ENCODE data around the gene EEF2.

Gene EEF2

DNA sequence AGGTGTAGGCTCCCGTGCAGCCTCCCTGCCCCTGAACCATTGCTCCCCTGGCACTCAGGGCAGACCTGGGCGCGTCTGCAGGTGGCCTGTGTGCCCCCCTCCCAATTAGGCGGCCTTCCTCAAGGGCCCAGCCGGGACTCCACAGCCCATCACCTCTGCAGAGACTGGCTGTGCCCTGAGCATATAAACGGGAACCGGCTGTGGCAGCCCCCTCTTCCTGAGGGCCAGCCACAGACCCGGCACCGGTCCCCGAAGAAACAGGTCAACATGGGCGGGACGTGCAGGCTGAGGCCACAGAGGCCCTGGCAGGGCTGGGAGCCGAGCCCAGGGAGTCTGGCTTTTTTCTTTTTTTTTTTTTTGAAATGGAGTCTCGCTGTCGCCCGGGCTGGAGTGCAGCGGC is 34.3 kb upstream of the EEF2 start:
- H3K4me3 ChIP-seq (ENCODE audit: low read depth, low read length), result no peak overlapping the region
- TF ChIP-seq, protein P1, sequence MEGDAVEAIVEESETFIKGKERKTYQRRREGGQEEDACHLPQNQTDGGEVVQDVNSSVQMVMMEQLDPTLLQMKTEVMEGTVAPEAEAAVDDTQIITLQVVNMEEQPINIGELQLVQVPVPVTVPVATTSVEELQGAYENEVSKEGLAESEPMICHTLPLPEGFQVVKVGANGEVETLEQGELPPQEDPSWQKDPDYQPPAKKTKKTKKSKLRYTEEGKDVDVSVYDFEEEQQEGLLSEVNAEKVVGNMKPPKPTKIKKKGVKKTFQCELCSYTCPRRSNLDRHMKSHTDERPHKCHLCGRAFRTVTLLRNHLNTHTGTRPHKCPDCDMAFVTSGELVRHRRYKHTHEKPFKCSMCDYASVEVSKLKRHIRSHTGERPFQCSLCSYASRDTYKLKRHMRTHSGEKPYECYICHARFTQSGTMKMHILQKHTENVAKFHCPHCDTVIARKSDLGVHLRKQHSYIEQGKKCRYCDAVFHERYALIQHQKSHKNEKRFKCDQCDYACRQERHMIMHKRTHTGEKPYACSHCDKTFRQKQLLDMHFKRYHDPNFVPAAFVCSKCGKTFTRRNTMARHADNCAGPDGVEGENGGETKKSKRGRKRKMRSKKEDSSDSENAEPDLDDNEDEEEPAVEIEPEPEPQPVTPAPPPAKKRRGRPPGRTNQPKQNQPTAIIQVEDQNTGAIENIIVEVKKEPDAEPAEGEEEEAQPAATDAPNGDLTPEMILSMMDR (IDR thresholded peaks at IDR 0.05; ENCODE audit: control insufficient read depth, extremely low read depth, insufficient read depth), result no peak
- DNase-seq (ENCODE audit: low read depth), result no peak

DNA sequence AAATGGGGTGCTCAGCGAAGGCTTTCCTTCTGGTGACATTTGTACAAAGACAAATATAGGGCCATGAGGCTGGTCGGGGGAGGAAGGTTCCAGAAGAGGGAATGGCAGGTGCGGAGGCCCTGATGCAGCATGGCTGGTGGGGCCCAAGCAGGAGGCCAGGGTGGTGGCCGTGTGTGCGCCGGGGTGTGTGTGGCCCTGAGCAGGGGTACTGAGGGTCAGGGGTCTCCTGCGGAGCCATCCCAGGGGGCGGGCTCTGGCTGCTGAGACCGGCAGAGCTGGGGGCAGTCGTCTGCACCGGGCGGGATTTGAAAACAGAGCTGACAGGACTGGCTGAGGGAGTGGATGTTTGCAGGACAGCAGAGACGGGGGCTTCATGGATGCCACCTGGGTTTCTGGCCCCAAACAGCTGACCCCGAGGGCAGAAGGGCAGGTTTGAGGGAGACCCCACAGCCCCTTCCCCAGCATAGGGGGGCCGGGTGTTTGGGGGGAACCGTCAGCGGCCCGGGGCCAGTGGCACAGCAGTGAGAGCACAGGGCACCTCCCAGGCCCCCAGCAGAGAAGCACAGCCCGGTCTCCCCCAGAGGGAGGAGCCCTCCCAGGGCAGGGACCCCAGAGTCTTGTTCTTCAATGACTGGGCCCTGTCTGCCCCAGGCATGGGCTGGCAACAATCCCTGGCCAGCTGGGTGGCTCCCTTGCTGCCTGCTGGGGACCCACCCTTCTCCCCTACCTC is 33.7 kb upstream of the EEF2 start:
- no peak overlapping the region for H3K4me3 ChIP-seq (ENCODE audit: low read depth, low read length)
- TF ChIP-seq, protein P1 (IDR thresholded peaks at IDR 0.05; ENCODE audit: control insufficient read depth, extremely low read depth, insufficient read depth), result no peak
- DNase-seq (ENCODE audit: low read depth), result no peak

DNA sequence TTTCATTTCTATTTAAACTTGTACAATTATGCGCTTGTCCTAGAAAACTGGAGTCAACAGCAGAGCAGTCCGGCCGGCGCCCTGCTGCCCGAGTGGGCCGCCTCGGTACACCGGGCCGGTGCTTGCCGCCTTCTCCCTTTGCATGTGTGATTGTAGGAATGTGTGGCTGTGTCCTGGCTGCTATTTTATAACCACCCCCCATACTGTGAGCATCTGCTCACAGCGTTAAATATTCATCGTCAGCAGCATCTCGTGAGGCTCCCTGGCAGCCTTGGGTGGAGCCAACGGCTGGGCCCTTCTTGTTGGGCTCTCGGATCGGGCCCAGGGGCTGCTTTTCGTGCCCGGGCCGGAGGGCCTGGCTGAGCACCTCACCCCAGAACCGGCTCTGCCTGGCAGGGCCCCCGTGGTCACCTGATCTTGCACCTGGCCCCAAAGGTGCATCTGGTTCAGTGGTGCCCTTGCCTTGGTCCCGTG is 32.9 kb upstream of the EEF2 start:
- DNase-seq (ENCODE audit: low read depth), result no peak
- H3K4me3 ChIP-seq (ENCODE audit: low read depth, low read length), result no peak overlapping the region
- TF ChIP-seq, protein P1 (IDR thresholded peaks at IDR 0.05; ENCODE audit: control insufficient read depth, extremely low read depth, insufficient read depth), result no peak

DNA sequence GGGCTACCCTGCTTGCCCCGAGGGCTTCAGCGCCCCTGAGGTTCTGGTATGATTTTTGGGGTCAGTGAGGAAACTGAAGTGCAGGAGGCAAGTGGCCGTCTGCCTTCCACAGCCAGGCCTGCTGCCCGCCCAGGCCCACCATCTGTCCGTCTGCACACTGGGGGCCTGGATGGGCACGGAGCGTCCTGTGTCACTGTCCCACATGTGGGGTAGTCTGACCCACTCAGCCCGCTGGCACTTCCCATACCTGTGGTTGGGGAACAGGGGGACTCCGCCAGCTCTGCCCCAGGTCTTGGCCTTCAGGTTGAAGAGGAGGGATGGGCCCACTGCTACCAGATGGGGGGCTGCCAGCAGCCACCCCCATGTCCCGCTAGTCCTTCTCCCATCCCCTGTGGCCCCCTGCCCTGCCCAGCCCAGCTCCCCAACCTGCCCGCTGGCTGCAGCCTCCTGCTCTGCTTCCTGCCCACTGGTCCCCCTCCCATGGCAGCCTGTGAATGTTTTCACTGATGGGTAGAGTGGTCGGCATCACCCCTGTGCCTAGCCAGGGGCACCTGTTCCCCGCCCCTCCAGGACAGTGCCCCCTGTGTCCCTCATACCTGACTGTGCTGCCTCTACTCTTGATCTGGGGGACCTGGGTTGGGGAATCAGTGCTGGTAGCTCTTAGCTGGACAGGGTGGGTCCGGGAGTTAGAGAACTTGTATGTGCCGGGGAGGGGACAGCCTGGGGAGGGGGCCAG is 31.8 kb upstream of the EEF2 start:
- TF ChIP-seq, protein P1 (IDR thresholded peaks at IDR 0.05; ENCODE audit: control insufficient read depth, extremely low read depth, insufficient read depth), result no peak
- DNase-seq (ENCODE audit: low read depth), result no peak
- H3K4me3 ChIP-seq (ENCODE audit: low read depth, low read length), result no peak overlapping the region

DNA sequence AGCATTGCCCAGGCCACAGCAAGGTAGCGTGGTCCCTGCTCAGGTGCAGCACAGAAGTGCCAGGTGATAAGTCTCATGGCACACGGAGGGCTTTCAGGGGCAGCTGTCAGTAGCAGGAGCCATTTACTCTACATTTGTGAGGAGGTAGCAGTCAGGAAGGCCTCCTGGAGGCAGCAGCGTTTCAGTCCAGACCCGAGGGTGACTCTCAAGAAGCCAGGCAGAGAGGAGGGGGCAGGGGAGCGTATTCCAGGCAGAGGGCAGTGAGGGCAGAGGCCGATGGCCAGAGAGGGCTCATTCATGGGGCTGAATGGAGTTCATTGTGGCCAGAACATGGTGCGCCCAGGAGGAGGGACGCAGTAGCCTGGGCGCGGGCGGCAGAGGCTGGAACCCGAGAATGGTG is 31.2 kb upstream of the EEF2 start:
- DNase-seq (ENCODE audit: low read depth), result no peak
- H3K4me3 ChIP-seq (ENCODE audit: low read depth, low read length), result no peak overlapping the region
- TF ChIP-seq, protein P1 (IDR thresholded peaks at IDR 0.05; ENCODE audit: control insufficient read depth, extremely low read depth, insufficient read depth), result no peak

DNA sequence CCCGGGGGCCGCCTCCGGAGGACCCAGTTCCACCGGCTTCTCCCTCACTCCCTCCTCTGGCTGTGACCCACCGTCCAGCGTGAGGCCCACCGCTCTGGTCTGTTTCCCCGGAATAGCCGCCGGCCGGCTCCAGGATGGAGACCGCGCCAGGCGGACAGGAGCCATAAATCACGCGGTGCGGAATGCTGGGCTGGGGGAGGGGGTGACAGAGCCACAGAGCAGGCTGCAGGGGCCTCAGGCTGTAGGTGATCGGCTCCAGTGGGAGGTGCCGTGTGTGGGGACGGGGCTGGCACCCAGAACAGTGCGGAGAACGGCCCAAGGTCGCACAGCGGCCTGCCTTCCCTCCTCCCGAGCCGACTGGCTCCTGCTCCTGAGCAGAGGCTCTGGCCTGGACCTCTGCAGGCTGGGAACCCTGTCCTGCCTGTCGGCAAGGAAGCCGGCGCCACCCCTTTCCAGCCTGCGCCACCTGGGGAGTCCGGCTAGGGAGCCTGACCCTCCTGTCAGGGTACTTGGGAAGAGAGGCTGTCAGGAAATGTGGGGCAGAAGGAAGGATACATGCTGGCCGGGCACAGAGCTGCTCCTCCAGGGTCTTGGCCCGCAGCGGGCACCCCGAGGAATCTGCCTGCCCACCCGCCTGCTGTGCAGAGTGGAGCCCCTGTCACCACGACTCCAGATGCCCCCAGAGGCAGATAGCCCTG is 30.6 kb upstream of the EEF2 start:
- TF ChIP-seq, protein P1 (IDR thresholded peaks at IDR 0.05; ENCODE audit: control insufficient read depth, extremely low read depth, insufficient read depth), result no peak
- no peak for DNase-seq (ENCODE audit: low read depth)
- H3K4me3 ChIP-seq (ENCODE audit: low read depth, low read length), result no peak overlapping the region
